IPS DF 4.7 (cell line): ENCODE measurements around the gene IRX4.

ENCODE experiments used
- DNase-seq: peaks from one replicate; pipeline ENCODE4 v3.0.0-alpha.2; 2013; ENCODE audit warnings: low spot score; ENCODE audit errors: extremely low read depth

IRX4 gene

GRCh38 chr5:1892685-1893445, 10.1 kb upstream of the IRX4 start:
- no peak for DNase-seq

GRCh38 chr5:1892211-1892610, 9.5 kb upstream of the IRX4 start:
- DNase-seq: no peak

GRCh38 chr5:1891391-1891790, 8.7 kb upstream of the IRX4 start:
- DNase-seq: no peak

- no peak for DNase-seq
These were observed 7.6 kb upstream of the IRX4 start for GRCh38 chr5:1890296-1890695.

- DNase-seq: no peak
These were observed 6.8 kb upstream of the IRX4 start for GRCh38 chr5:1889321-1890065.

GRCh38 chr5:1888541-1889251, 6.0 kb upstream of the IRX4 start:
- DNase-seq: no peak

- no peak for DNase-seq
These were observed 5.0 kb upstream of the IRX4 start for GRCh38 chr5:1887588-1888360.

- no peak for DNase-seq
These were observed 4.3 kb upstream of the IRX4 start for GRCh38 chr5:1886846-1887587.

GRCh38 chr5:1885868-1886845, 3.4 kb upstream of the IRX4 start:
- no peak for DNase-seq

- no peak for DNase-seq
These were observed 2.7 kb upstream of the IRX4 start for GRCh38 chr5:1885404-1885755.

- DNase-seq: no peak
These were observed 2.1 kb upstream of the IRX4 start for GRCh38 chr5:1884678-1885403.

GRCh38 chr5:1883925-1884677, 1.4 kb upstream of the IRX4 start:
- no peak for DNase-seq

- DNase-seq: no peak
These were observed 597 bp upstream of the IRX4 start for GRCh38 chr5:1883120-1883924.

GRCh38 chr5:1881731-1882336, 891 bp downstream of the IRX4 start:
- no peak for DNase-seq

- DNase-seq: peak; percentile 80
These were observed 1.6 kb downstream of the IRX4 start for GRCh38 chr5:1881098-1881572.

- no peak for DNase-seq
These were observed 2.2 kb downstream of the IRX4 start for GRCh38 chr5:1880377-1881025.
